MM.1S (cell line): ENCODE results near the gene TEP1.
"Not testable (repeated sequence)": the region's sequence is repeated elsewhere in the genome, so short reads cannot be mapped to it uniquely, and the experiment has no call there.

Experiments used
- DNase-seq: peaks from one replicate; pipeline ENCODE4 v3.0.0-alpha.2; 2015
- H2AFZ ChIP-seq: fragments of 300-600 bp; sonication (generic); 2 replicates; pipeline ENCODE4 v1.6.0; 2016; ENCODE audit warnings: antibody characterized with exemption, low read length
- H3F3A ChIP-seq: fragments of 300-600 bp; sonication (generic); 2 replicates; pipeline ENCODE4 v1.6.1; 2016; ENCODE audit warnings: mild to moderate bottlenecking, antibody characterized with exemption, low read length, moderate library complexity, mixed read lengths; ENCODE audit not compliant: insufficient read depth
- H3K27ac ChIP-seq: fragments of 300-600 bp; sonication (generic); 2 replicates; pipeline ENCODE4 v1.5.1; 2016; ENCODE audit warnings: mild to moderate bottlenecking, low read length
- H3K27me3 ChIP-seq: fragments of 300-600 bp; sonication (generic); replicated peaks from 2 replicates; pipeline ENCODE4 v1.6.0; 2016; ENCODE audit warnings: low read length; ENCODE audit not compliant: insufficient read depth
- H3K36me3 ChIP-seq: fragments of 300-600 bp; sonication (generic); replicated peaks from 2 replicates; pipeline ENCODE4 v1.6.1; 2016; ENCODE audit warnings: mild to moderate bottlenecking, low read length, mixed read lengths; ENCODE audit not compliant: insufficient read depth
- H3K4me1 ChIP-seq: fragments of 300-600 bp; sonication (generic); 2 replicates; pipeline ENCODE4 v1.6.1; 2016; ENCODE audit warnings: low read length, mixed read lengths
- H3K4me2 ChIP-seq: fragments of 300-600 bp; sonication (generic); 2 replicates; pipeline ENCODE4 v1.6.0; 2016; ENCODE audit warnings: low read depth, low read length
- H3K4me3 ChIP-seq: fragments of 300-600 bp; sonication (generic); 2 replicates; pipeline ENCODE4 v1.5.1; 2016; ENCODE audit warnings: low read length, mixed read lengths
- H3K79me2 ChIP-seq: fragments of 300-600 bp; sonication (generic); 2 replicates; pipeline ENCODE4 v1.6.1; 2016; ENCODE audit warnings: mixed run types, low read length, mixed read lengths
- H3K9ac ChIP-seq: fragments of 300-600 bp; sonication (generic); 2 replicates; pipeline ENCODE4 v1.6.1; 2016; ENCODE audit warnings: low read length, mixed read lengths
- H3K9me2 ChIP-seq: fragments of 300-600 bp; sonication (generic); replicated peaks from 2 replicates; pipeline ENCODE4 v1.6.1; 2016; ENCODE audit warnings: mild to moderate bottlenecking, low read length, mixed read lengths; ENCODE audit not compliant: insufficient read depth
- H3K9me3 ChIP-seq: fragments of 300-600 bp; sonication (generic); replicated peaks from 2 replicates; pipeline ENCODE4 v1.6.1; 2016; ENCODE audit warnings: mild to moderate bottlenecking, low read length, mixed read lengths; ENCODE audit not compliant: insufficient read depth
- H4K20me1 ChIP-seq: fragments of 300-600 bp; sonication (generic); 2 replicates; pipeline ENCODE4 v1.6.1; 2016; ENCODE audit warnings: mild to moderate bottlenecking, low read length, moderate library complexity, mixed read lengths; ENCODE audit not compliant: insufficient read depth
- CTCF ChIP-seq: fragments of 300-600 bp; sonication (generic); IDR thresholded peaks from 2 replicates; pipeline ENCODE4 v1.5.1; 2016; ENCODE audit warnings: antibody characterized with exemption, low read length, mixed read lengths
- EZH2 ChIP-seq: fragments of 300-600 bp; sonication (generic); optimal IDR thresholded peaks from 2 replicates; pipeline ENCODE3; 2017; ENCODE audit warnings: low read depth, mild to moderate bottlenecking, antibody characterized with exemption, low read length, mixed read lengths
- EZH2phosphoT487 ChIP-seq: fragments of 300-600 bp; sonication (generic); IDR thresholded peaks from 2 replicates; pipeline ENCODE4 v1.6.1; 2018; ENCODE audit warnings: antibody characterized with exemption, low read length

TEP1 gene

DNA sequence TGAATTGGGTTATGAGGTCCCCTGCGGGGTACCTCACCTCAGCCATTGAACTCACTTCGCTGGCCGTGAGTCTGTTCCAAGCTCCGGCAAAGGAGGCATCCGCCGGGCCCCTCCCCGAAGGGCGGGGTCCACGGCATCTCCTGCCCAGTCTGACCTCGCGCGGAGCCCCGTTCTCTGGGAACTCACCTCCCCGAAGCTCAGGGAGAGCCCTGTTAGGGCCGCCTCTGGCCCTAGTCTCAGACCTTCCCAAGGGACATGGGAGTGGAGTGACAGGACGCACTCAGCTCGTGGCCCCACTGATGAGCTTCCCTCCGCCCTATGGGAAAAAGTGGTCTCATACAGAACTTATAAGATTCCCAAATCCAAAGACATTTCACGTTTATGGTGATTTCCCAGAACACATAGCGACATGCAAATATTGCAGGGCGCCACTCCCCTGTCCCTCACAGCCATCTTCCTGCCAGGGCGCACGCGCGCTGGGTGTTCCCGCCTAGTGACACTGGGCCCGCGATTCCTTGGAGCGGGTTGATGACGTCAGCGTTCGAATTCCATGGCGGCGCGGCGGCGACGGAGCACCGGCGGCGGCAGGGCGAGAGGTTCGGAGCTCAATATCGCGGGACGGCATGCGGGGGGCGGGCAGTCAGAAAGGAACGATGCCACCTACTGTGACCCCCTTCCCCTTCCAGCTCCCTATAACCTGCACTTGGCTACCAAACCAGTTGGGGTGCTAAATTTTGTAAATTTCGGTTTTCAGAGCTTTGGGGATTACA, 70.0 kb downstream of the TEP1 start, which contains the start of gene PARP2:
Gene PARP2 (plus strand): TSS at position 544 of the 770 bp plus-strand sequence. CDS start 7 bp downstream, at position 551.
- Histone ChIP-seq H3K9me2 (no peaks in the 10 kb centered on the region), H3K36me3 (no peaks in the 10 kb centered on the region), H3K4me1 (no peaks in the 10 kb centered on the region), H3F3A (peaks cover 8% of the 10 kb centered on the region; the same call in 1 of the 2 replicates), H3K9me3 (no peaks in the 10 kb centered on the region), H3K27me3 (no peaks in the 10 kb centered on the region), H3K27ac (peak within 1 kb of the TSS; percentile 82; the same call in 1 of the 2 replicates), H3K4me3 (peak within 1 kb of the TSS; percentile 85), H3K9ac (peak within 1 kb of the TSS; percentile 73), H4K20me1 (no peaks in the 10 kb centered on the region), H3K4me2 (peak within 1 kb of the TSS; percentile 73), H3K79me2 (peaks cover 12% of the 10 kb centered on the region), H2AFZ (peak within 1 kb of the TSS; percentile 82)
- no peak for TF ChIP-seq CTCF
- TF ChIP-seq EZH2phosphoT487, result no peak
- TF ChIP-seq EZH2, result no peak
- DNase-seq, result peak; percentile 92

DNA sequence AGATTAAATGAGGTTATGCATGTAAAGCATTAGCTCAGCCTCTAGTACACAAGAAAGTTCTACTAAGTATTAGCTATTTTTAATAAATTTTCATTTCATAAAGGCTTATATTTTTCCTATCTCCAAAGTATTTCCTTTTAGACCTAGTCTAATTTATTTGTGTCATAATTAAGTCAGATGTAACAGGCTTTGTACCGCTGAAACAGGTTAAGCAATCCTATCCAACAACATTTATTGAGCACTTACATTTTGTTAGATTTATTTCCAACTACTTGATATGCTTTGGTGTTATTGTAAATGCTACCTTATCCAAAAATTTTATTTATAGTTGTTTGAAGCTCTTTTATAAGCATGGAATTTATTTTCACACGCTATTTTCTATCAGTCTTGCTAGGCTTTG, 71.7 kb downstream of the TEP1 start:
- no peak overlapping the region for H2AFZ ChIP-seq
- peak overlapping the region; percentile 71; the same call in 1 of the 2 replicates for H3K4me3 ChIP-seq
- no peaks in the 10 kb centered on the region for H3K27me3 ChIP-seq
- H3K4me2 ChIP-seq, result peak overlapping the region; percentile 32; the same call in 1 of the 2 replicates
- peak overlapping the region; percentile 82; the same call in 1 of the 2 replicates for H3K27ac ChIP-seq
- no peaks in the 10 kb centered on the region for H3K4me1 ChIP-seq
- no peak for DNase-seq
- H3K79me2 ChIP-seq, result peaks cover 12% of the 10 kb centered on the region
- H3F3A ChIP-seq, result peaks cover 8% of the 10 kb centered on the region; the same call in 1 of the 2 replicates
- H3K36me3 ChIP-seq, result no peaks in the 10 kb centered on the region
- peak overlapping the region; percentile 73; the same call in 1 of the 2 replicates for H3K9ac ChIP-seq
- no peak for TF ChIP-seq EZH2phosphoT487
- H3K9me2 ChIP-seq, result no peaks in the 10 kb centered on the region
- H4K20me1 ChIP-seq, result no peaks in the 10 kb centered on the region
- no peaks in the 10 kb centered on the region for H3K9me3 ChIP-seq

DNA sequence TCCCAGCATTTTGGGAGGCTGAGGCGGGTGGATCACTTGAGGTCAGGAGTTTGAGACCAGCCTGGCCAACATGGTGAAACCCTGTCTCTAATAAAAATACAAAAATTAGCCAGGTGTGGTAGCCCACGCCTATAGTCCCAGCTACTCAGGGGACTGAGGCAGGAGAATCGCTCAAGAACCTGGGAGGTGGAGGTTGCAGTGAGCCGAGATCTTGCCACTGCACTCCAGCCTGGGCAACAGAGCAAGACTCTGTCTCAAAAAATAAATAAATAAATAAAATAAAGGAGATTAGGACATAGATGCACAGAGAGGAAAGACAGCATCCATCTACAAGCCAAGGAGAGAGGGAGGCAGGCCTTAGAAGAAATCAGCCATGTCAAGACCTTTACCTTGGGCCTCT, 72.3 kb downstream of the TEP1 start:
- H3K4me2 ChIP-seq, H3K9me2 ChIP-seq: not testable (repeated sequence)

DNA sequence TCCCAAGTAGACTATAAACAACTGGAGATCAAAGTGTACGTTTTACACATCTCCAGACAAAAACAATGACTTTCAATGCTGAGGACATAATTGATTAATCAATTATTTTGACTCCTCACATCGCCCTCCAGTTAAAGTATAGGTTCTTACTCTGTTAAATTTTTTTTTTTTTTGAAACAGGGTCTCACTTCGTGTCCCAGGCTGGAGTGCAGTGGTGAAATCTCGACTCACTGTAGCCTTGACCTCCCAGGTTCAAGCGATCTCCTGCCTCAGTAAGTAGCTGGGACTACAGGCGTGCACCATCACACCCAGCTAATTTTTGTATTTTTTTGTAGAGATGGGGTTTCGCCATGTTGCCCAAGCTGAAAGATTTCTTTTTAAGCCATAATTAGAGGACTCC, 79.3 kb downstream of the TEP1 start:
- Histone ChIP-seq H3K9me2 (no peaks in the 10 kb centered on the region), H4K20me1 (no peaks in the 10 kb centered on the region), H3K9me3 (no peaks in the 10 kb centered on the region), H3K4me3 (no peak overlapping the region), H3K27me3 (no peaks in the 10 kb centered on the region), H3K79me2 (peaks cover 34% of the 10 kb centered on the region), H3K27ac (peak overlapping the region; percentile 66; the same call in 1 of the 2 replicates), H3K4me2 (peak overlapping the region; percentile 74; the same call in 1 of the 2 replicates), H2AFZ (peak overlapping the region; percentile 39; the same call in 1 of the 2 replicates), H3K36me3 (no peaks in the 10 kb centered on the region), H3F3A (peaks cover 6% of the 10 kb centered on the region; the same call in 1 of the 2 replicates), H3K9ac (no peak overlapping the region; the same call in 1 of the 2 replicates), H3K4me1 (no peaks in the 10 kb centered on the region)
- no peak for TF ChIP-seq EZH2phosphoT487
- no peak for TF ChIP-seq CTCF
- no peak for TF ChIP-seq EZH2
- no peak for DNase-seq

More for the DNA sequence above, 72.3 kb downstream of the TEP1 start:
- H3K9me3 ChIP-seq, H3F3A ChIP-seq, H2AFZ ChIP-seq, H3K27me3 ChIP-seq, H3K27ac ChIP-seq, H4K20me1 ChIP-seq, H3K4me3 ChIP-seq, H3K9ac ChIP-seq, H3K4me1 ChIP-seq, DNase-seq, H3K36me3 ChIP-seq: not testable (repeated sequence)
- H3K79me2 ChIP-seq, result peaks cover 12% of the 10 kb centered on the region
